Spinal cord (tissue), 10 donors: Measurements from ENCODE around the gene FBXW11. TPM values are rescaled to one million over a fixed set of nuclear protein-coding genes. Genes with fewer than 3 reads are reported as not detected.
A peak's percentile ranks its signal among the peaks of the same experiment; 100 is the strongest.

Source experiments
- DNase-seq, 6 donors: peaks; one replicate each; pipeline versions ENCODE4 v3.0.0 to v3.0.0-alpha.2; 2013 to 2015; ENCODE audit warnings: low spot score in 6 of 6, low read depth in 4 of 6
- H3K27ac ChIP-seq: one replicate; pipeline ENCODE4 v1.5.1; 2013; ENCODE audit warnings: low read depth, low read length, control low read depth
- H3K27me3 ChIP-seq: one replicate; pipeline ENCODE4 v1.6.1; 2013; ENCODE audit warnings: low read length; ENCODE audit not compliant: control insufficient read depth, insufficient read depth
- H3K36me3 ChIP-seq: one replicate; pipeline ENCODE4 v1.6.1; 2013; ENCODE audit warnings: low read length; ENCODE audit not compliant: control insufficient read depth, insufficient read depth
- H3K4me1 ChIP-seq: one replicate; pipeline ENCODE4 v1.6.1; 2013; ENCODE audit warnings: low read length; ENCODE audit not compliant: control insufficient read depth, insufficient read depth
- H3K4me3 ChIP-seq: one replicate; pipeline ENCODE4 v1.5.1; 2013; ENCODE audit warnings: low read depth, low read length, control low read depth
- H3K9me3 ChIP-seq: one replicate; pipeline ENCODE4 v1.6.1; 2013; ENCODE audit warnings: low read length; ENCODE audit not compliant: control insufficient read depth, insufficient read depth
- WGBS: methylation state at CpG from one replicate; pipeline ENCODE4 v1.1.5; 2013; ENCODE audit warnings: missing lambda C conversion rate; ENCODE audit not compliant: insufficient coverage; 5-methylcytosine and 5-hydroxymethylcytosine counted together
- polyA plus RNA-seq, 2 donors: library from polyadenylated mRNA; unstranded; fragments of 120-200 nt; gene quantifications; one replicate each; pipeline ENCODE4 v1.2.1, GENCODE V29; 2013; ENCODE audit not compliant: insufficient read length in 2 of 2
- total RNA-seq, 2 donors: library from RNA; depleted of rRNA in 1 of 2; stranded (reverse); fragments of 120-200 nt in 1 of 2; fragments of >200 nt in 1 of 2; gene quantifications; one replicate each; pipeline versions ENCODE4 v1.2.3 to v1.2.4, GENCODE V29; 2013 to 2014
- donor health status: healthy.

FBXW11 gene
- total and polyA plus RNA-seq, 4 donors: 72.1 to 135 (median 87.1) TPM

DNA sequence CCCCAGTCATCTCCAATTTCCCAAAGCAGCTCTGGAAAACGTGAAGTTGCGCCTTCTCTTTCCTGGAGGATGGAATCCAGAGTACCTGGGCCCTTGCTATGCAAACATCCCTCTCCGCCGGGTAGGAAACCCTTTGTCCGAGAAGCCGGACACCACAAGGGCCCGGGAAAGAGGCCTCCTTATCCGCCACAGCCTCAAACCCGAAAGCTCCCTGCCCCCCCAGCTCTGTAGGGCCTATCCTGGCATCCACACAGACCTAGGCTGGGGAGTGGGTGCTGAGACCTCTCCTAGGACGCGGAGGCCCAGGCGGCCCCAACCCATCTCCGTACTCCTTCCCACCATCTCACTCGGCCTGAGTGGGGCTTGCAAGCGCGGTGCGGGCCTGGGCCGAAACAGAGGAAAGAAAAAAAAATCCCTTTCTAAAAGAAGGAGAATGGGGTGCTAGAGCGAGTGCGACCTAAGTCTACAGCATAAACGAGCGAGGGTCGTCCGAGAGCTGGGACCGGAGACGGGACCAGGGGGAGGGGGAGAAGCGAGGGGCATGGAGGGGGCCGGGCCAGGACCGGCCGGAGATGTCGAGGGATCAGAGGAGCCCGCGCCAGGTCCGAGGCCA is 624 bp downstream of the FBXW11 start:
- DNase-seq: peak in 4 of 6 donors; percentile 12 to 67 (median 33)
- peak overlapping the region; percentile 98 for H3K27ac ChIP-seq
- H3K4me1 ChIP-seq: peaks cover 11% of the 10 kb centered on the region
- WGBS: under 1% methylated on average over 25 of the region's 34 CpGs
- H3K9me3 ChIP-seq: no peaks in the 10 kb centered on the region
- H3K36me3 ChIP-seq: no peaks in the 10 kb centered on the region
- H3K4me3 ChIP-seq: peak overlapping the region; percentile 83
- H3K27me3 ChIP-seq: no peaks in the 10 kb centered on the region

DNA sequence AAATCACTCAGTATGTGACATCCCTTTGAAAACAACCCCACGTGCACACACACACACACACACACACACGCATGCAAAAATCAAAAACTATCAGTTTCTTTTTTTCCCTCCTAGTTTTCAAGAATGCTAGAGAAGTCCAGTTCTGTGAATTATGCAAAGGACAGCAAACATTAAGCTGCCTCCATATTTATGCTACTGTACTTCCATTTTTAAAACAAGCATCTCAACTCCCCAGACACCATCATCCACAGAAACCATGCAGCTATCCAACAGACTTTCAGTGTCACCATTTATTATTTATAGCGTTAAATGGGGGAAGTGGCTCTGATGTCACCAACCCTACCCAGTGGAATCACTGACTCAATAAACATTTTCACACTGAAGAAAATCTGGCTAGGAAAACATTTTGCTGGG is 1.6 kb downstream of the FBXW11 start:
- H3K36me3 ChIP-seq: no peaks in the 10 kb centered on the region
- peaks cover 11% of the 10 kb centered on the region for H3K4me1 ChIP-seq
- H3K9me3 ChIP-seq: no peaks in the 10 kb centered on the region
- peak overlapping the region; percentile 83 for H3K4me3 ChIP-seq
- no CpG with 5 or more reads among the region's 3 CpGs for WGBS
- H3K27ac ChIP-seq: peak overlapping the region; percentile 98
- DNase-seq: no peak
- no peaks in the 10 kb centered on the region for H3K27me3 ChIP-seq

DNA sequence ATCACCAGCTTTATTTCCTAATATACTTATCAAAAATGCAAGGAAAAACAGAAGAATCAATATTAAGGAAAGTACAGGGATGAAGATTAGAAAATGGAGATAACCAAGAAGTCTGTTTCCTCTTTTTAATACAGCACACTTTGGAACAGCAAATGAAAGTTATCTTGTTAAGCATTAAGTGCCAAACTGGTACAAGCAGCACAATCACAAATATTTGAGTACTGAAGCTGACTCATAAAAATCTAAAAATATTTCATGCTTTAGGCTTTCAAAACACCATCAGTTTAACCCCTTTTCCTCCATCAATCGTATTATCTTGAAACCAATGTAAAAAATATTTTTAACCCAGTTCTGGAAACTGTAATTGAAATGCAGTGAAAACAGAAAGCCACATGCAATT is 2.7 kb downstream of the FBXW11 start:
- H3K27me3 ChIP-seq: no peaks in the 10 kb centered on the region
- DNase-seq: no peak
- H3K4me1 ChIP-seq: peaks cover 11% of the 10 kb centered on the region
- H3K9me3 ChIP-seq: no peaks in the 10 kb centered on the region
- no peaks in the 10 kb centered on the region for H3K36me3 ChIP-seq
- no peak overlapping the region for H3K27ac ChIP-seq
- no peak overlapping the region for H3K4me3 ChIP-seq
- WGBS: no CpG with 5 or more reads among the region's 1 CpG

DNA sequence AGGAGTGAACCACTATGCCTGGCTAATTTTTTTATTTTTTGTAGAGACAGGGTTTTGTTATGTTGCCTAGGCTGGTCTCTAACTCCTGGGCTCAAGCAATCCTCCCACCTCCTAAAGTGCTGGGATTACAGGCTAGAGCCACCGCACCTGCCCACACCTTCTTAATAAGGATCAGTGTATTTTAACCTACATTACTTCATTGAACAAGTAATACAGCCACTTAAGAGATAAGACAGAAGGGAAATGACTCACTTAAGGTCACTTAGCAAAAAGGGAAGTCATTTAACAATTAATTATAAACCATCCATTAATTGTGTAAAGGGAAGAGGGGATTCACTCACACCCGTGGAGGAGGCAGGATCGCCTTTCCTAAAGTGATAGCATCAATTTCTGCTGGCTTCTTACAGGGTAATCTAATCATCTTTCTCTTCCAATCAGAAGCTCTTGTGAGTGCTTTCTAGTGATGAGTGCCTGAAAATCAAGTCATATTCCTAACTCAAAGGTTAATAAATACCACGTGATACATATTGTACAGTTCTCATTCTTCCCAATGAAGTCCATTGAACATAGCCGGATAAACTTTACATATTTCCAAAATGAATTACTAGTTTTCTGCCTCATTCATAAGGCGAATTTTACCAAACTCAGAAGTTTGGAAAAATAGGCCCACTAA is 3.5 kb downstream of the FBXW11 start:
- WGBS: 94% methylated on average over 3 of the region's 6 CpGs
- H3K27ac ChIP-seq: no peak overlapping the region

DNA sequence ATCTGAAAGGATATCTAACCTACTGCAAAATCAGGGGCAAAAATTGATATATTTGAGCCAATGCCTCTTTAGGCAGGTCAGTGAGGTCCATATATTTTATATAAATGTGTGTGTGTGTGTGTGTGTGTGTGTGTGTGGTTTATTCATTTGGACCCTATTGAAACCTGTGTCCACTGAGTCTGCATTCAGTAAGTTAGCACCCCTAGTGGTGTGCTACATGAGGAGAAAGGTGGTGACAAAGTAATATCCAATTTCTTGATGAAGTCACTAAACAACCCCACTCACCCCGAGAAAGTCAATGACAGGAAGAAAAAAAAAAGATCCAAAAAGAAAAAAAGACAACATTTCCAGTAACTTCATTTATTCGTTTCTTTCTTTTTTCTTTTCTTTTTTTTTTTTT is 4.1 kb downstream of the FBXW11 start:
- no peak overlapping the region for H3K4me3 ChIP-seq
- H3K4me1 ChIP-seq: peaks cover 7% of the 10 kb centered on the region
- H3K27me3 ChIP-seq: no peaks in the 10 kb centered on the region
- DNase-seq: peak in 1 of 6 donors; percentile 51
- H3K9me3 ChIP-seq: no peaks in the 10 kb centered on the region
- no peak overlapping the region for H3K27ac ChIP-seq
- no peaks in the 10 kb centered on the region for H3K36me3 ChIP-seq
- WGBS: no CpG with 5 or more reads among the region's 2 CpGs

More for the DNA sequence above, 3.5 kb downstream of the FBXW11 start:
- H3K4me3 ChIP-seq: no peak overlapping the region
- H3K4me1 ChIP-seq: peaks cover 11% of the 10 kb centered on the region
- H3K36me3 ChIP-seq: no peaks in the 10 kb centered on the region
- no peaks in the 10 kb centered on the region for H3K27me3 ChIP-seq
- no peak for DNase-seq
- H3K9me3 ChIP-seq: no peaks in the 10 kb centered on the region

DNA sequence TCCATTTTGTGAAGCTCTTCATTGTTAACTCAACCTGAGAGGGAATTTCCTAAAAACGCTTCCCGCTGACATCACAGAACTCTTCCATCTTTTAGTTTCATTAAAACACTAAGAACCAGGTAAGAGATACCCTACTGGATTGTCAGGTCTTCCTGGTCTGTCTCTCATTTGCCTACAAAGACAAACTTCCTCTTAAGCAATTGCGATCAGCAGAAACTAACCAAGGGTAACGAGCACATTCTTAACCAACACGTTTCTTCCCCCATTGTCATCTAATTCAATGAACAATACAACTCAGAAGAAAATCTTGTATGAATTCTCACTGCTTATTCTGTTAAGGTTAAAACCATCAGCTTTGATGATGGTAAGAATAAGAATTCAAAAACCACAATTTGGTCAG is 6.6 kb downstream of the FBXW11 start:
- 80% methylated on average over 4 of the region's 5 CpGs for WGBS
- no peak overlapping the region for H3K27ac ChIP-seq

GRCh38 chr5:171999100-171999499 is 7.3 kb downstream of the FBXW11 start:
- Histone ChIP-seq H3K9me3 (no peaks in the 10 kb centered on the region), H3K4me1 (no peaks in the 10 kb centered on the region), H3K27me3 (no peaks in the 10 kb centered on the region), H3K27ac (no peak overlapping the region), H3K36me3 (no peaks in the 10 kb centered on the region), H3K4me3 (no peak overlapping the region)
- WGBS: 86% methylated on average over 2 of the region's 2 CpGs
- no peak for DNase-seq

More for the DNA sequence above, 6.6 kb downstream of the FBXW11 start:
- H3K27me3 ChIP-seq: no peaks in the 10 kb centered on the region
- DNase-seq: no peak
- H3K9me3 ChIP-seq: no peaks in the 10 kb centered on the region
- H3K36me3 ChIP-seq: no peaks in the 10 kb centered on the region
- H3K4me1 ChIP-seq: no peaks in the 10 kb centered on the region
- no peak overlapping the region for H3K4me3 ChIP-seq

DNA sequence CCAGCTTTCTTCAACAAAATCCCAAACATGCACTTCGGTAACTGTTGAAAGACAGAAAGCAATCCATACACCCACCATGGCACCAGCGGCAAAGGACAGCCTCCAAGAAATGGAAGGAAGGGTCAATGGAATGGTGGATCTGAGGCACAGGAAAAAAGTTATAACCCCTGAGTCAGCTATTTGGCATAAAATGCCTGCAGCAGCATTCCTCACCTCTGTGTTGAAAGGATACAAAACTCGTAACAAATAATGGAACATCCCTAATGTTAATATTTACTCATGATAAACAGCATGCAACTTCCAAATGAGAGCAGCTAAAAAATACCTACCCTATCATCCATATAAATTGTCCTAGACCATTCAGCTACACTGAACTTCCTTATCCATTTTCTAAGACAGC is 9.4 kb downstream of the FBXW11 start:
- Histone ChIP-seq H3K4me1 (no peaks in the 10 kb centered on the region), H3K9me3 (no peaks in the 10 kb centered on the region), H3K27me3 (no peaks in the 10 kb centered on the region), H3K4me3 (no peak overlapping the region), H3K36me3 (no peaks in the 10 kb centered on the region), H3K27ac (no peak overlapping the region)
- no CpG with 5 or more reads among the region's 3 CpGs for WGBS
- DNase-seq: no peak

DNA sequence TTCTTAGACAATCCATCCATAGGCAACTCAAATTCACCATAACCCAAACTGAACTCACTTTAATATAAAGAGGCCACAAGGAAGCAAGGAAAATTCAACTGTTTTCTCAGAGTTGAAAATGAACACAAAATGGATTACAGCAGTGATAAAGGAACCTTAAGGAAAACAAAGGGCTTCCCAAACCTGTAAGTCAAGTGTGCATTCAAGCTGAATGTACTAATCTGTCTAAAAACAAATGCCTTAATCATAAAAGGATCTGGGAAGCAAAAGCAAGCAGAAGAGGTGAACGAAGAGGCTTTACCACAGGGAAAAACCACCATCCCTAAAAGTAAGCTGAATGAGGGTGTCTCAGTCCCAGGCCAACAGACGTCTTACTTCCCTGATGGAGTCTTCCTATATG is 13.6 kb downstream of the FBXW11 start:
- no peak overlapping the region for H3K27ac ChIP-seq
- H3K9me3 ChIP-seq: no peaks in the 10 kb centered on the region
- no peaks in the 10 kb centered on the region for H3K36me3 ChIP-seq
- DNase-seq: no peak
- no peak overlapping the region for H3K4me3 ChIP-seq
- no peaks in the 10 kb centered on the region for H3K4me1 ChIP-seq
- no CpG with 5 or more reads among the region's 2 CpGs for WGBS
- no peaks in the 10 kb centered on the region for H3K27me3 ChIP-seq

- H3K27me3 ChIP-seq: no peaks in the 10 kb centered on the region
- no peaks in the 10 kb centered on the region for H3K36me3 ChIP-seq
- 91% methylated on average over 3 of the region's 3 CpGs for WGBS
- H3K27ac ChIP-seq: no peak overlapping the region
- H3K4me1 ChIP-seq: no peaks in the 10 kb centered on the region
- H3K4me3 ChIP-seq: no peak overlapping the region
- H3K9me3 ChIP-seq: no peaks in the 10 kb centered on the region
- DNase-seq: no peak
Measured at GRCh38 chr5:171992305-171992704, 14.1 kb downstream of the FBXW11 start.
